ENCODE data around the gene NOP14.
"Not testable (repeated sequence)": the region's sequence is repeated elsewhere in the genome, so short reads cannot be mapped to it uniquely, and the experiment has no call there.

The NOP14 gene

DNA sequence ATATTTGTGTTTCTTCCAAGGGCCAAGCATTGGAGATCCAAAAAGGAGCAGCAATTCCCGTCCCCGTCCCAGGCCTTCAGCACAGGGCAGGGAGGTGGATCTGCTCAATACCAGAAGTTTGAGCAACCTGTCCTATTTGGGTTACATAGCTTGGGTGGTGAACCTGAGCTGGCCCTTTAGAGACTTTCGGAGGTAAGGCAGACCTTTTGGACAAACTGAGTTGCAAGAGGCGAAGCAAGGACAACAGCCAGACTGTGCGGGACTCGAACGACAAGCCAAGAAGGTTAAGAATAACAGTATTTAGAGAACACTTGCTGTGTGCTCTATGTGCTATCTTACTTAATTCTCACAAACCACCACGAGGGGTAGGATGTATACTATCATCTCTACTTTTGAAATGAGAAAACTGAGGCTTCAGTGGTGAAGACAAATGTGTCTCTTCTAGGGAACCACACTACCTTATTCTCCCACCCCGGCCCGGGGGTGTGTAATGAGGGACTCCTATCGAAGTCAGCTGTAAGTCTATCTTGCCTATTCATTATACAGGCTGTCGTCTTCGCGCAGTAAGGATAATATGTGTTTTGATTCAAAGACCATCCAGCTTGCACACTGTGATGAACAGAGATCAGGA is 1.3 kb downstream of the NOP14 start:
- DNase-seq (ENCODE audit: low spot score), result no peak

DNA sequence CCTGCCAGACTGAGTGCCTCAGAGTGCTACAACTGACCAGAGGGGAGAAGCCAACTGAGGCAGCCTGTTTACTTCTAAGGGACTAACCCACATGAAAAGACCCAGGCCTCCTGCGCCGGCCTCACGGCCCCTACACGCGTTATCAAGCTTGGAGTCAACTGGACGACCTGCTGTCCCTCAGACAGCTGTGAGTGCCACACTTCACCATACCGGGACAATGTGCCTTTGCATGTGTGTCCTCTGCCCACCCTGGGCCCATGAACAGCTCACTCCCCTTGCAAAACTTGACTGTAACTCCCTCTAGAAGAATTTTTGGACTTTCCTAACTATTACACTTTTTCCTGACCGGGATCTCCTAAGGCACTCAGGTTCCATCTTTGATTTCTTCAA is 1.8 kb downstream of the NOP14 start:
- DNase-seq (ENCODE audit: low spot score), result no peak

GRCh38 chr4:2960450-2960849 is 2.8 kb downstream of the NOP14 start:
- not testable (repeated sequence) for DNase-seq (ENCODE audit: low spot score)

GRCh38 chr4:2958446-2958845 is 4.8 kb downstream of the NOP14 start:
- no peak for DNase-seq (ENCODE audit: low spot score)

DNA sequence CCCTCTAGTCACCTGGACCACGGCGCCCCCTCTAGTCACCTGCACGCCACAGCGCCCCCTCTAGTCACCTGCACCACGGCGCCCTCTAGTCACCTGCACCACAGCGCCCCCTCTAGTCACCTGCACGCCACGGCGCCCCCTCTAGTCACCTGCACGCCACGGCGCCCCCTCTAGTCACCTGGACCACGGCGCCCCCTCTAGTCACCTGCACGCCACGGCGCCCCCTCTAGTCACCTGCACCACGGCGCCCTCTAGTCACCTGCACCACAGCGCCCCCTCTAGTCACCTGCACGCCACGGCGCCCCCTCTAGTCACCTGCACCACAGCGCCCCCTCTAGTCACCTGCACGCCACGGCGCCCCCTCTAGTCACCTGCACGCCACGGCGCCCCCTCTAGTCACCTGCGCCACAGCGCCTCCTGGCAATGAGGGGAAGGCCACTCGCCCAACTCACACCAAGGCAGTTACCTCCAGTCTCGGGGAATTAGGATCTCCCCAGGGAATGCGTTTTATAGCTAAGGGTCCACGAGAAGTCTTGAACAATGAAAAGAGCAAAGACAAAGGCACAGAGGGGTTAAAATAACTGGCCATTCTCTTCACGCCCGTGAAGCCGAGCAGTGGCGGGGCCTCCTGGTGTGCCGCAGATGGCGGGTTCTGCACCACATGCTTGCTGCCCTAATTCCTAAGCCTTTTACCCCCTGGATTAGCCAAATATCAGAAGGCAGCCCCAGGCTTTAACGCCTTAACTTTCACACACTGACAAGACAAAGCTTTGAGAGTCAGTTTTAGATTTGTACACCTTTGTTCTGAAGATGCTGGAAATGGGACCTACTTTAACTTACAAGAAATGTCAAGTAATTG is 7.8 kb downstream of the NOP14 start:
- DNase-seq (ENCODE audit: low spot score), result not testable (repeated sequence)

DNA sequence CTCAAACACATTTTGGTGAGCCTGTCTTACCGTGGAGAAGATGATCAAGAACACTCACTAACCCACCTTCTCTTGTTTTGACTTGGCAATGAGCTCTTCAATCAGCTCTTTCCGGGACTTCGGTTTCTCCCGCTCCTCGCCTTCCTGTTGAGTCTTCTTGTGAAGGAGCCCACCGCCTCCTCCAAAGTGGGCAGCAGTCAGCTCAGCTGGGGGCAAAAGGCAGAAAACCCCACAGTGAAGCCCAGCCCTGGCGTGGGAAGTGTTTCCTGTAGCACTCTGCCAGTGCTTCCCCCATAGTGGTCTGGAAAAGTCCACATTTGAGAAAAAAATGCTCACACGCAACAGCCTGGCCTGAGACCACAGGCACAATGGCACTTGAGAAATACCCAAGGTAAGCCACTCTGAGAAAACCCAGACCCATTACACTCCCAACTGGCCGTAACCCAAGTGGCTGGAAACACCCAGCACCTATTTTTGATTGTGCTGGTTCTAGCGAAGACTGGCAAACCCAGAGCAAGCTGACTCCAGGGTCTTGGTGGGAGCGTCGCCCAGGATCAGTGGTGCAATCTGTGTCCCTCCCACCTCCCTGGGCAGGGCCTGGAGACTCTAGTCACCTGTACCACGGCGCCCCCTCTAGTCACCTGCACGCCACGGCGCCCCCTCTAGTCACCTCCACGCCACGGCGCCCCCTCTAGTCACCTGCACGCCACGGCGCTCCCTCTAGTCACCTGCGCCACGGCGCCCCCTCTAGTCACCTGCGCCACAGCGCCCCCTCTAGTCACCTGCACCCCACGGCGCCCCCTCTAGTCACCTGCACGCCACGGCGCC is 8.6 kb downstream of the NOP14 start:
- peak; percentile 32 for DNase-seq (ENCODE audit: low spot score)

GRCh38 chr4:2953496-2953895 is 9.7 kb downstream of the NOP14 start:
- no peak for DNase-seq (ENCODE audit: low spot score)

- no peak for DNase-seq (ENCODE audit: low spot score)
Observed at GRCh38 chr4:2950221-2950989, 12.8 kb downstream of the NOP14 start.

- no peak for DNase-seq (ENCODE audit: low spot score)
Observed at GRCh38 chr4:2949782-2950125, 13.5 kb downstream of the NOP14 start.

- DNase-seq (ENCODE audit: low spot score), result no peak
Observed at GRCh38 chr4:2948895-2949781, 14.1 kb downstream of the NOP14 start.

GRCh38 chr4:2947926-2948325 is 15.3 kb downstream of the NOP14 start:
- DNase-seq (ENCODE audit: low spot score), result no peak

DNA sequence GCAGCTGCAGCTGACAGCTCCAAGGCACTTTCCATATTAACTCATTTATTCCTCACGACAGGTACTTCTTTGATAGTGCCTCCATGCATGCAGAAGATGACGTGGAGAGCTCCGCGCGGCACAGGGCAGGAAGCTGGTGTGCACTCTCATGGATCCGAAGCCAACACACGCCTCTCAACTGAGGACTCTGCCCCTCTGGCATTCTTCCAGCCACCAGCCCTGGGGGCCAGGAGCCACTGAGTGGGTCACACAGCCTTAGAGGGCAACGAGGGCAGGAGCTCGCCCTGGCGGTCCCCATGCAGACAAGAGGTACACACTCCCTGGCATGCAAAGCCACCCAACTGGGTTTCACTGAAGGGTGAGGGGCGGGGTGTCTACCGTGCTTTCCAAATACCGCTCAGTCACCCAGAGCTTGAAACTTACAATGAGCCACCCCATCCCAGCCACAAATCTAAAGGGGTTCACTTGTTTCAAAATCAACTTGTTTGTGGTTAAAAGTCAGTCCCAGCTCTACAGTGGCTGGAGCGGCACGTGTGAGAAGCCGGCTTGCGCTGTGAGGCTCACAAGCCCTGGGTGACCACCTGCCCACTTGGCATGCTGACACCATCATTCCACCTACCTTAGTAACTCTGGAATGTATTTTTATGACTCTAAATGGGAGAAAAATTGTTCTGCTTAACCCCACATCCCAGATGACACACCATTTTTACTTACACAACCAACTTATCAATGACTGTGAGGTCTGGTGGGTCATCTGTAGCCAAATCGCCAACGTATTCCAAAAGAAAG is 16.2 kb downstream of the NOP14 start:
- no peak for DNase-seq (ENCODE audit: low spot score)

GRCh38 chr4:2945619-2946604 is 17.3 kb downstream of the NOP14 start:
- not testable (repeated sequence) for DNase-seq (ENCODE audit: low spot score)

DNA sequence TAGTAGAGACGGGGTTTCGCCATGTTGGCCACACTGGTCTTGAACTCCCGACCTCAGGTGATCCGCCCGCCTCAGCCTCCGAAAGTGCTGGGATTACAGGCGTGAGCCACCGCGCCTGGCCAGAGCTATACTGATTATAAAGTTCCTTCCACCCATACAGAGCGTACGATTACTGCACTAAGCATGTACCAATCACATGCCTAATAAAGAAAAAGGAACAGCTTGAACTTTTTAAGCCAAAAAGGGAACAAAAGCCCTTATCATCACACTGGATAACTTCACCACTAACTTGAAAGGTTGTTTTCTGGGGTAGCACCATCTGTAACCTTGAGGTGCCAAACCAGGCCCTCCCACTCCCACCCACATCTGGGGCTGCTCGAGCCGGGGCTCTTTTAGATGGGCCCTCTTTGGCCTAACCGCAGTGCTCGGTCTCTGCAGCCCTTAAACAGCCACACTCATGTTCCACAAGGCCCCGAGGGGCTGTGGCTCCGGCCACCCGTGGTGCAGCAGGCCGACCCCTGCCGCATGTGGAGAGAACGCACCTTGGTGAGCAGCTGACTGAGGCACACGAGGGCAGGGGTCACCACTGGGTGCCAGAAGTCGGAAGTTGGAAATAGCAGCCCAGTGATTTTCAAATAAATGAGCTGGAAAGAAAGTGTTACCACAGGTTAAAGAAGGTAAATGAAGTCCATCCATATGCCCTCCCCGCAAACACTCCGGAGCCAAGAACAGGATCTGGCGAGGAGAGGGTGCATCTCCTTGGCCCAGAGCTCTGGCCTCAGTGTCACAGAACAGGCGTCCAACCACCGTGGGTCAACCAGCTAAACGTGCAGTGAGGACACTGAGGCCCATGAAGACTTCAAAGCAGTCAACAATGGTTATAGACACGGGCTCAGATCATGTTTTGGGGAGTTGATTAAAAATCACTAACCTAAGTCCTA is 18.4 kb downstream of the NOP14 start:
- DNase-seq (ENCODE audit: low spot score), result no peak

- no peak for DNase-seq (ENCODE audit: low spot score)
Observed at GRCh38 chr4:2944091-2944482, 19.1 kb downstream of the NOP14 start.

DNA sequence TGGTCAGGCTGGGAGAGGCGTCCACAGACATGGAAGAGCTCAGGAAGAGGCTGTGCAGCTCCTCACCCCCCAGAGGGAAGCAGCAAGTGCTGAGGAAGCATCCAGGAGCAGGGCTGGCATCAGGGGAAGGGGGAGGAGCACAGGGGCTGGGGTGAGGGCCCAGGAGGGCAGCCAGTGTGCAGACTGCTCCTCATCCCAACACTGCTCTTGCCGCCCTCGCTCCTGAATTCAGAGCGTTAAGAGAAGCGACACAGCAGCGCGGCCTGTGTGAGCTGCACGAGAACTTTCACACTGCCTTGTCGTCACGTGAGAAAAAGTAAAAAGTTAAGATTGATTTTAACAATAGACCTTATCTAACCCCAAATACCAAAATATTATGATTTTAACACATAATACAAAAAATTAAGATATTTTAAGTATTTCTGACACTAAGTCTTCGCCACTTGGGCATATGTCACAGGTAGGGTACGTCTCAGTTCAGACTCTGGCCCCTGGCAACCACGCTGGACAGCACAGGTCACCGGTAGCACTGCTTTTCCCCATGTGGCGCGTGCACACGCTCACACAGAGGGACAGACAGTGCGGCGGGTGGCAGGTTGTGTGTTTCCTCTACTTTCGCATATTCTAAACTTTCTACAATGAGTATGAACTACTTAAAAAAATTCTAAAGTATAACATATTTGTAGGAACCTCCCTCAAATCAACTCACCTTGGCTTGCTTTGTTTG is 19.7 kb downstream of the NOP14 start:
- no peak for DNase-seq (ENCODE audit: low spot score)
